Measurements from ENCODE around the gene OPN1MW.
"Not testable (repeated sequence)": the region's sequence is repeated elsewhere in the genome, so short reads cannot be mapped to it uniquely, and the experiment has no call there.

The OPN1MW gene

GRCh38 chrX:154182296-154182695 lies at the start of gene OPN1MW:
Gene OPN1MW, plus strand, starts transcription at chrX:154182596. Its CDS starts 82 bp downstream, at chrX:154182678.
- DNase-seq: not testable (repeated sequence)

GRCh38 chrX:154135458-154136229 lies 46.8 kb upstream of the OPN1MW start:
- DNase-seq: no peak

- no peak for DNase-seq
Observed at GRCh38 chrX:154136627-154137161, 45.7 kb upstream of the OPN1MW start.

- no peak for DNase-seq
Observed at GRCh38 chrX:154138857-154139256, 43.5 kb upstream of the OPN1MW start.

GRCh38 chrX:154140206-154140605 lies 42.2 kb upstream of the OPN1MW start:
- DNase-seq: no peak

- no peak for DNase-seq
Observed at GRCh38 chrX:154140742-154141141, 41.7 kb upstream of the OPN1MW start.

- DNase-seq: no peak
Observed at GRCh38 chrX:154142386-154142785, 40.0 kb upstream of the OPN1MW start.

GRCh38 chrX:154142950-154143745 lies 39.2 kb upstream of the OPN1MW start:
- DNase-seq: no peak

- DNase-seq: not testable (repeated sequence)
Observed at GRCh38 chrX:154144010-154144409, 38.4 kb upstream of the OPN1MW start, which contains the start of gene OPN1LW. Gene OPN1LW, plus strand, starts transcription at chrX:154144243. Its CDS starts 41 bp downstream, at chrX:154144284.

GRCh38 chrX:154151030-154151429 lies 31.4 kb upstream of the OPN1MW start:
- not testable (repeated sequence) for DNase-seq

GRCh38 chrX:154156221-154156620 lies 26.2 kb upstream of the OPN1MW start:
- DNase-seq: not testable (repeated sequence)

- not testable (repeated sequence) for DNase-seq
Observed at GRCh38 chrX:154157207-154157606, 25.2 kb upstream of the OPN1MW start.

- DNase-seq: not testable (repeated sequence)
Observed at GRCh38 chrX:154159345-154159744, 23.1 kb upstream of the OPN1MW start.

GRCh38 chrX:154164902-154165301 lies 17.5 kb upstream of the OPN1MW start:
- DNase-seq: not testable (repeated sequence)

- not testable (repeated sequence) for DNase-seq
Observed at GRCh38 chrX:154168384-154168783, 14.0 kb upstream of the OPN1MW start.

GRCh38 chrX:154172535-154172943 lies 9.9 kb upstream of the OPN1MW start:
- not testable (repeated sequence) for DNase-seq

GRCh38 chrX:154174356-154174755 lies 8.0 kb upstream of the OPN1MW start:
- not testable (repeated sequence) for DNase-seq

GRCh38 chrX:154183794-154184193 lies 1.4 kb downstream of the OPN1MW start:
- DNase-seq: not testable (repeated sequence)

GRCh38 chrX:154192846-154193245 lies 10.4 kb downstream of the OPN1MW start:
- DNase-seq: not testable (repeated sequence)

- not testable (repeated sequence) for DNase-seq
Observed at GRCh38 chrX:154194316-154194715, 11.9 kb downstream of the OPN1MW start.

GRCh38 chrX:154196466-154196865 lies 14.1 kb downstream of the OPN1MW start:
- not testable (repeated sequence) for DNase-seq

GRCh38 chrX:154209670-154210418 lies 27.4 kb downstream of the OPN1MW start:
- not testable (repeated sequence) for DNase-seq

- DNase-seq: not testable (repeated sequence)
Observed at GRCh38 chrX:154211057-154211456, 28.7 kb downstream of the OPN1MW start.
